NCI-H2171 treated with DMSO at 0.1 percent for 48 hours (cell line): Measurements from ENCODE around the gene BRINP2.

Source experiments
- DNase-seq: peaks from one replicate; lab custom pipeline; 2025; lab: John Stamatoyannopoulos, UW

The BRINP2 gene

DNA sequence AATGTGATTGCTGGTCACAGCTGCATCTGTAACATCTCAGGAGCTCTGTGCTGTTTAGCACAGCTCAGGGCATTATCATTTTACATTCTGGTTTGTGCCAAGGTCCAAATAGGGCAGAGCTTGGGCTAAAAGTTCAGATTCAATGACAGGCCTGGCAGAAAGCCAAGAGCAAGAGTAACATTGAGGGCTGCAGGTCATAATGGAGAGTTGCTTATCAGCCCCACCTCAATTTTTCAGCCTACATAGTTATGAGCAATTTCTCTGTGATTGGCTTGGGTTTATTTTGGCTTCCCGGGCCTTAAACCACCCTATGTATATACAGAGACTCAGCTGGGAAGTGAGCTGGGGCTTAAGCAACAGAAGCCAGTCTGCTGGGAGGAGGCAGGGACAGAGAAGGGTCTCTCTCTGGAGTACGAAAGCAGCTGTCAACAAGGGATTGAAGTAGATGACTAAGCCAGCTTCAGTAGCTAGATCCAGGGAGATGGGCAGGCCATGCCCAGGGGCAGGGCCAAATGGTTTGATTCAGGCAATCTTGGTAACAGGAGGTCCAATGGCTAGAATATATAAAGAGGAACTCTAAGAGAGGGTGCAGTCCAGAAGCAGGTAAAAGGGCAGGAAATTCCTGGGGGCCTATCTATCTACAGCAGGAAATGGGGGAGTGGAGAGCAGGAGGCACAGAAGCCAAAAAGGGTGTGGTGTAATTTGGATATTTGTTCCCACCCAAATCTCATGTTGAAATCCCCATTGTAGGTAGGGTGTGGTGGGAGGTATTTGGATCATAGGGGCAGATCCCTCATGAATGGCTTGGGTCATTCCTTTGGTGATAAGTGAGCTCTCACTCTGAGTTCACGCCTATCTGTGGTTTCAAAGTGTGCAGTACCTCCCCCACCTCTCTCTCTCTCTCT is 49.0 kb downstream of the BRINP2 start:
- no peak for DNase-seq

DNA sequence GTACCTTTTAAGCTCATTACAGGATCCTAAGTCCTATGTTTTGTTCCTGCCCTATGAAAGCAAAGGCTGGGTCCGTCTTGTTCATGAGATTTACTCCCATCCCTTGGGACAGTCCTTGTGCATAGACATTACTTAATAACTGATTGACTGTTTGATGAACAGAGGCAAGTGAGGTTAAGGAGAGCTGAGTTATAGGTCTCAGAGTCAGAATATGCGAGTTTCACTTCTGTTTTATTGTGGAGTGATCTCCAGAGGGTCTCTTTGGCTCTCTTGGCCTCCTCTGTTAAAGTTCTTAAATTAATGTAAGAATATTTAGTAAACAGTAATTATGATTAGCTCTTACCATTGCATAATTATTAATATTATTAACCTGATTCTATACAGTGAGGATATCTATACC is 52.6 kb downstream of the BRINP2 start:
- DNase-seq: no peak

DNA sequence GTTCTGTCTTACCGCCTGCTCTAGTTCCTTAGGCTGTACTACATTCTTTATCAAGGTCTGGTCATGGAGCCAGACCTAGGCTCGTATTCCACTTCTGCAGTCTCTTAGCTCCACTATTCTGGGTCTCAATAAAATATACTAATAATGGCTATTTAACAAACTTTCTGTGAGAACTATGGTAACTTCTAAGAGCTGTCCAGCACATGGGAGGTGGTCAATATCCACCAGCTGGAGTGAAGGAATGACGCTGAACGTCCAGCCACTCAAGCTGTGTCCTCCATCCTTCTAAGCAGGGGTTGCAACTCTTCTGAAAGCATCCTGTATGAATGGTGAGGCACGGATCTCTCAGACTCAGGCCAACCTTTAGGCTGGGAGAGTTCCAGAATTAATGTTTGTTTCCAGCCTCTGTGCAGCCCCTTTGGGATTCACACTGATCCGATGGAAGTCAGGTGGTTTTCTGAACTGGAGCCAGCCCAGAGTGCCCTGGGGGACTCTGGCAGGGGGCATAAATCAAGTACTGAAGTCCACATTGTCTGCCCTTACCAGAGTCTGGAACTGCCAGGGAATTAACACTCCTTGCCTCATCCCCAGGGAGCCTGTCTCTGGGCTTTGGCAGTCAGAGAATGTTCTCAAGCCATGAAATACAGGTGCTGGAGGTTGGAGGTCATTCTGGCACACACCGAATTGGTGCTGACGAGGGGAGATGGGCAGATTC is 57.4 kb downstream of the BRINP2 start:
- DNase-seq: no peak

DNA sequence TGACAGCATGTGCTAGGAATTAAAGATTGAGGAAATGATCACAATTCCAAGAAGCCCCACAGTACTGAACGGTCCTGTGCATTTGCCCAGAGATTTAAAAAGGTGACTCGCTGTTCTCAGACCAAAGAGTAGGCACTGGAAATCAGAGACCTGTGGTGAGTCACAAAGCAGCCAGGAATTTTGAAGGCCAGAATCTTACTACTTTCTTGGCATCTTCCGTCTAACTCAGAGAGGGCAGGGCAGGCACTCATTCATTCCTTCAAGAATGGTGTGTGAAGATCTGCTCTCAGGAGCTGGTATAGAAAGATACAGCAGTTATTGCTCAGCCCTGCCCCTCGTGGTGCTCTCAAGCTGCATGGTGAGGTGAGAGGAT is 57.9 kb downstream of the BRINP2 start:
- DNase-seq: no peak

GRCh38 chr1:177229781-177230180 is 59.0 kb downstream of the BRINP2 start:
- no peak for DNase-seq

- DNase-seq: no peak
These were observed 59.7 kb downstream of the BRINP2 start for GRCh38 chr1:177230228-177231016.

GRCh38 chr1:177235350-177235749 is 64.6 kb downstream of the BRINP2 start:
- DNase-seq: no peak

- no peak for DNase-seq
These were observed 66.2 kb downstream of the BRINP2 start for GRCh38 chr1:177236962-177237361.

- DNase-seq: no peak
These were observed 68.2 kb downstream of the BRINP2 start for GRCh38 chr1:177238967-177239366.

DNA sequence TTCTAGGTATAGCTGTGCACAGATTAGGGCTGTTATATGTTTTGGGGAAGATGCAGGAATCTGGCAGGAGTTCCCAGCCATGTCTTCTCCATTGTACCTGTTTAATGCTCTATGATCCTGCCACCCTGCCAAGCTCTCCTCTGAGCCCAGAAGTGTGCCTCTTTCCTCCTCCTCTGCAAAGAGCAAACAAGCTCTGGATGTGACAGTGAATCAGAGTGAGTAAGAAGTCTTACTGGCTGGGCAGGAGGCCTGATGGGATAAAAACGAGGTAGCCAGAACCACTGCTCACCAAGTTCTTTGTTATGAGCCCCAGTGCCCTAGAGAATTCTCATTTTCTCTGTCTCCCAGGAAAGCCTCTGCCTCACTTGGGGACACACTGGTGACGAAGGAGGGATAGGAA is 69.0 kb downstream of the BRINP2 start:
- DNase-seq: no peak

- DNase-seq: no peak
These were observed 73.0 kb downstream of the BRINP2 start for GRCh38 chr1:177243773-177244172.

DNA sequence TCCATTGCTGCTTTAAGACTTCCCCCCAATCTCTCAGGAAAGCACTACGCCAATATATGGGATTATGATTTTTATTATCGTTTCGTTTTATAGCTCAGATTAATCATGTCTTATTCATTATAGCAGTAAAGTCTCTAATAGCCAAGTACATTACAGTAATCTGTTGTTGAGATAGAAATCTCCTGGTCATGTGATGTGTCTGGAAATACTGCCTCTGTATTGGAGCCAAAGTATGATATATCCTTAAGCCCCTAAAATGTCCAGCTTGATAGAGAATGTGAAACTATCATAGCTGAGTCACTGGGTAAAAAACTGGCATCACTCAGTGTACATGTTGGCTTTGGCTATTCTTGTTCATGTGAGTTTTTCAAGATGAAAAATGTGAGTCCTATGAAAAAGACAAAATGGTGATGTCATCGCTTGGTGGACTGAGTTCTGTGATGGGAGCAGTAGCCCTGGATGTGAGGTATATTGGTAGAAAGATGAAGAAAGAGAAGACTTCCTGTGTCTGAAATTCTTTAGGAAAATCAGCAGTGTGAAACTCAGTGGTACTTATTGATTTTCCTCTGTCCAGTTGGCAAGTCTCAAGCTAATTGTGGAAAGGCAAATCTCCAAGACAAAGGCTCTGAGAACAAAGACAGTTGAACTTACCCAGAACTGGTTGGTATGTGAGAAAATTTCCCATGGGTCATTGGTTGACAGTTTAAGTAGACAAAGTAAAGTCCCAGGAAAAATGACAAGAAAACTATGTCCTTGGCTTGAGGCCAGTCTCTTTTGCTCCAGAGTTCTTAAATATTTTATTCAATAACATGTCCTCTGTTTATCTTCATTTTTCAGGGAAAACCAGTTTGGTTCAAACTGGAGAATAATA is 76.2 kb downstream of the BRINP2 start:
- DNase-seq: no peak

- DNase-seq: no peak
These were observed 76.9 kb downstream of the BRINP2 start for GRCh38 chr1:177247623-177248176.

DNA sequence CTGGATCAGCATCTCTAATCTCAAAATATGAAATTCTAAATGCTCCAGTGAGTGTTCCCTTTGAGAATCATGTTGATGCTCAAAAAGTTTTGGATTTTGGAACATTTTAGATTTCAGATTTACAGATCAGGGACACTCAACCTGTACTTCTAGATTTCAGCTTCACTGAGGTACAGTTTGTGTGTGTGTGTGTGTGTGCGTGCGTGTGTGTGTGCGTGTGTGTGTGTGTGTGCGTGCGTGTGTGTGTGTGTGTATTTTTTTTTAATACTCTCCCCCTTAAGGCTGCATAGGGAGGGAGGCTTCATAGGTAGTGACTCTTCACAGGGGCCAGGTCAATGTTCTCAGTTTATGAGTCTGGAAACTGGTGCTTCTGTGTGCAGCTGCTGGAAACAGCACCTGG is 77.5 kb downstream of the BRINP2 start:
- no peak for DNase-seq

DNA sequence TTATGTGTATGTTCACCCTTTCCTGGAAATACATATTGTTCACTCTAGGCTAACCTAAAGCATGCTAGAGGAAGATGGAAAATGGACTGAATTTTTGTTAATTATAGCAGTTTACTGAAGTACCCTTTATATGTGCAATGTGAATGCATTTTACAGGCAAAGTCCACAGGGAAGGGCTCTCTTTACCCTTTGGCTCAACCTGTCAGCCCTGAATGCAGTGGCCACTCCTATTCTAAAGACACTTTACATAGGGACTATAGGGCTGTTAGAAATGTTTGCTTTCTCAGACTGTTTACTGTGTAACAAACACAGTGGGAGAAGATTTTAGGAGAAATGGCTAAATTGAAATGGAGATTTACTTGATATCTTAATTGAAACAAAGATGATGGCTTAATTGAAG is 78.5 kb downstream of the BRINP2 start:
- DNase-seq: no peak

GRCh38 chr1:177252877-177253276 is 82.1 kb downstream of the BRINP2 start:
- no peak for DNase-seq

DNA sequence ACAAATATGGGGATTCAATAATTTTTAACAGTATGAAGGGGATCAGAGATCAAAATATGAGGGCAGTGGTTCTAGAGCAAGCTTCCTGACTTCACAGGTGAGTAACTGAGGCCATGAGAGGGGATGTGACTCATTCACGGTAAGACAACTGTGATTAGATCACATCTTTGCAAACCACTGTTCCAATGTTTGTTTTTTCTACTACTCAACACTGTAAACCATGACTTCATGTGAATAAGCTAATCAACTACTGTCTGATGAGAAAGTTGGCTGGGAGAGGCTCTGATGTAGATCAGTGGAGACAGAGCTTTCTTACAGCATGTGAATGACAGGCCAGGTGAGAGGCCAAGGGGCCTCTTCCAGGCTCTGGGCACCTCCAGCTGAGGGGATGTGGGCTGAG is 84.7 kb downstream of the BRINP2 start:
- DNase-seq: no peak

DNA sequence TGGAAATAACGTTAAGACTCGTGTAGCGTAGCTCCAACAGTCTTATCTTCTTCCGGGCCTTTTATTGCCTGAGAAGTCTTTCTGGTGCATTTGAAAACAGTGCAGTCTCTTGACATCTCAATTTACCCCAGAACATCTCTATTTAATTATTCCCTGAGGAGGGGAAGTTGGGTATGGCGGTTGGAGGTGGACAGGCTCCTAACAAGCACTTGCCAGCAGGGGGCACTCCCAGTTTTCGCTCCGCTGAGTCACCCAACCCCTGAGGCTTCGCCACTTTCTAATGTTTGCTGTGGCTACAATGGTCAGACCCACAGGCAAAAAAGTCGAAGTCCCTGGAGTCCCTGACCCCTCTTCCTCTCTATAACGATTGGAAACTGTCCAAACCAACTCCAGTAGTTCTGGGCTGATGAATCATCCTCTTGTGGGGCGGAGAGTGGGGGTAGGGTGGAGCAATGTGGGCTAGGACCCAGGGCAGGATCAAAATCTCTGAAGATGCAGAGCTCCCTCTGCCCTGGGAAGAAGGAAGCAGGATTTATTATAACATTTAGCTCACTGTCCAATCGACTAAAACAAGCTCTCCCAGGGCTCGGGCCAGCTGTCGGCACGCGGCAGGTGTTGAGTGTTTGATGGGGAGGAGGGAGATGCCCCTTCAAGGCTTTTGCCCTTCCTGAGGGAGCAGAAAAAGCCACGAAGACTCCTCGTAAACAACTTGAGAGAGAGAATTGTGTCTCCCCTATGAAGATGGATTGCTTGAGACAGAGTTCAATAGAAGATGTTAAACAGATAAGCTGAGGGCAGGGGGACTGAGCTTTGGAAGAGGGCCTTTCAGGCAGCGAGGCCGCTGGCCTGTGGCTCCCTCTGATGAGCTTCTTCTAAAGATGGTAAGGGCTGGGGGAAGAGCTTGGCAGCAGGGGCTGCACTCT is 85.7 kb downstream of the BRINP2 start:
- no peak for DNase-seq

- DNase-seq: no peak
These were observed 86.4 kb downstream of the BRINP2 start for GRCh38 chr1:177257128-177257527.

DNA sequence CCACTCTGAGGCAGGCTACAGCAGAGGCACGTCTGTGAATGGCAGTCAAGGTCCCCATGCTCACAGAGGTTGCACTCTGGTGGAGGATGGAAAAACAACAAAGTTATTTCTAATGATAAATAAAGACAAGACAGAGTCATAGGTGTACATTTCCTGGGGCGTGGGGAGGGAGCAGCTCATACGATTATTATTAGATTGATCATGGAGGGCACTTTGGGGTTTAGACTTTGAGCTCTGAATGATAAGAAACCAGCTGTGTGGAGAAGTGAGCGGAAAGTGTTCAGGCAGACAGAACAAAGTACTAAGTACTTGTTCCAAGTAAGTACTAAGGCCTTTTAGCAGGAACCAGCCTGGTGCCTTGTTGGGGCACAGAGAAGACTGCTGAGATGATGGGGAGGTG is 86.8 kb downstream of the BRINP2 start:
- no peak for DNase-seq
